Adrenal gland (tissue), 5 donors: Measurements from ENCODE around the gene ZNF350.

Experiments
- CTCF ChIP-seq, 6 experiments: fragments of 450-650 bp in 4 of 6; fragments of 200-600 bp in 2 of 6; sonication (generic) in 1 of 6; IDR thresholded peaks; 1 replicate in 5 of 6; 2 replicates in 1 of 6; pipeline versions ENCODE4 v1.5.1 to v1.8.0; 2016 to 2021; ENCODE audit warnings: antibody characterized with exemption in 6 of 6, mild to moderate bottlenecking in 2 of 6, moderate library complexity in 1 of 6
- POLR2A ChIP-seq, 2 donors: fragments of 450-650 bp; IDR thresholded peaks; one replicate each; pipeline ENCODE4 v1.6.1; 2017; ENCODE audit warnings: antibody characterized with exemption in 2 of 2, mild to moderate bottlenecking in 2 of 2, moderate library complexity in 1 of 2
- donor health status: DM: no; HTN: no; CAD: no.

GRCh38 chr19:51926426-51926783 lies 60.2 kb downstream of the ZNF350 start:
- TF ChIP-seq CTCF (IDR thresholded peaks at IDR 0.05) (no peak), POLR2A (IDR thresholded peaks at IDR 0.05) (no peak)
